GM21737 (cell line): ENCODE results near the gene ASTN2.

Experiments used
- ATAC-seq: cut with Tn5 transposase; IDR thresholded peaks from one replicate; pipeline ENCODE4 v1.9.1; 2021; ENCODE audit warnings: mild to moderate bottlenecking, moderate library complexity; ENCODE audit not compliant: unreplicated experiment

The ASTN2 gene

DNA sequence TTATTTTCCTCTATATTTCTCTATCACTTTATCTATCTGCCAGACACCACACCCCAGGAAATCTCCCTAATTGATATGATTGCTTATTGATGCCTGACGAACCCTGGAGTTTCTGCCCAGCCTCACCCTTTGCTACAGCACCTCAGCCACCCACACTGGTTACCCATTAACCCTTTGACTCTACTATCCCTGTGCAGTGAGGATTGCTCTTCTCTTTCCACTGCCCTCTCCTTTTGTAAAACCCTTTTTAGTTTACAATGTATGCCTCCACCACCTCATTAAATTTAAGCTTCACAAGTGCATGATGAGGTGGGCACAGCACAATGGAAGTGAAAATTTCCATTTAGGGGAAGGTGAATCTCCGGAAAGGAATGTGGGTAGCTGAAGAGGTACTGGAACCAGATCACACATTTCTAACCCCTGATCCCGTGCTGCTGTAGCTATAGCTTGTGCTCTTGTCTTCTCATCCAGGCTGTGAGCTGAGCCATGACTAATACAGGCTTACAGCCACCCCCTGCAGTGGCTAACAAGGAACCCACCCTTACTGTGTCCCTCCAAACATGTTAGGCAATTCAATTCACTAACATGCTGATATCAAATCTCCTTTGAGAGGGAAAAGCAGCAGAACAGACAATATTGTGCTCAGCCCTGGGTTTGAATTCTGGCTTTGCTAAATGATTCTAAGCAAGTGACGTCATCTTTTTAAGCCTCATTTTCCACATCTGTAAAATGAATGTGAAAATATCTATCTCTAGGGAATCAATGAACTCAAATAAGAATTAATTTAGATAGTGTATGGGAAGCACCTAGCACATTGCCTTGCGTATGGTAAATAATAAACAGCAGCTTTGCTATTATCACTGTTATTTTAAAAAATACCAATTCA is 914.6 kb downstream of the ASTN2 start:
- ATAC-seq: no peak

- ATAC-seq: no peak
Observed at GRCh38 chr9:116499434-116499833, 915.4 kb downstream of the ASTN2 start.

- no peak for ATAC-seq
Observed at GRCh38 chr9:116497095-116497890, 917.6 kb downstream of the ASTN2 start.

GRCh38 chr9:116496167-116496566 is 918.7 kb downstream of the ASTN2 start:
- ATAC-seq: no peak

DNA sequence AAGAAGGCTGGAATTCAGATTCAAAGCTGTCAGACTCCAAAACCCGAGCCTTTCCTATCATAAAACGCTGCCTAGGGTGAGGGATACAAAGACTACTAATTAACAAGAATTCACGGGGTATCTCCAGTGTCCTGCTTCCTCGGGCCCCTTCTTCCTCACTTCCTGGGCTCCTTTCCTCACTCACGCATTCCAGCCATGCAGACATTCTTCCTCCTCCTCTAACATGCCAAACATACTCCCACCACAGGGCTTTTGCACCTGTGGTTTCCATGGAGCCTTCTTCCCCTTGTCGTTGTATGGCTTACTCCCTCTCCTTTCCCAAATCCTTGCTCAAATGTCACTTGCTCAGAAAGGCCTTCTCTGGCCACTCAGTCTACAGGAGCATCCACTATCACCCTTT is 919.1 kb downstream of the ASTN2 start:
- ATAC-seq: no peak

- no peak for ATAC-seq
Observed at GRCh38 chr9:116494815-116495634, 919.8 kb downstream of the ASTN2 start.

- ATAC-seq: no peak
Observed at GRCh38 chr9:116493183-116493860, 921.5 kb downstream of the ASTN2 start.

DNA sequence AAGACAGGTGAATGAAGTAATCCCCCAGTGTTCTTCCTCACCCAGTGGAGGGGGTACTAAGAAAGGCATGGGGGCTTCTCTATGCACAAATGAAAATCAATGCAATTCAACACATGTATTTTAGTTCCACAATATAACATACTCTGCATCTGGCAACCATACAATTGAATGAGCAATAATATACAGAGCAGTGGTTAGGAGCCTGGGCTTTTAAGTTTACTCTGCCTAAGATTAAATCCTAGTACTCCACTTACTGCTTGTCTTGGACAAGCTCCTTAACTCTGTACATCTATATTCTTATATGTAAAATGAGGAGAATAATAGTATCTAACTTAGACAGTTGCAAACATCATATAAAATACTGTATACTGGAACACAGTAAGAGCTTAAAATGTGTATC is 923.2 kb downstream of the ASTN2 start:
- no peak for ATAC-seq

DNA sequence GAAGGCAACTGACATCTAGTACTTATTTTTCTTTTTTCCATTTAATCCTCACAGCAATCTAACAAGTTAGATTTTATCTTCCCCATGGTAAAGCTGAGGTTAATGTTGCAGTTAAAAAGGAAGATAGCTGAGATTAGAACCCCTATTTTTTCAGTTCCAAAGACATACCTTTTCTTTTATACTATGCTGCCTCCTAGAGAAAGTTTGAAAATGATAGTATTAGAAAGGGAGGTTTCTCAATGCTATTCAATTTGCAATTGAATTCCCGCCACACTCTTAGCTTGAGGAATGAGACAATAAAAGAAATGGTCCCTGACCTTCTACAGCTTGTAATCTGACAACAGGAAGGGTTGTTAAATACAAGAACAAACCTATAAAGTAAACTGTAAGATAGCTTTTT is 923.6 kb downstream of the ASTN2 start:
- ATAC-seq: no peak

DNA sequence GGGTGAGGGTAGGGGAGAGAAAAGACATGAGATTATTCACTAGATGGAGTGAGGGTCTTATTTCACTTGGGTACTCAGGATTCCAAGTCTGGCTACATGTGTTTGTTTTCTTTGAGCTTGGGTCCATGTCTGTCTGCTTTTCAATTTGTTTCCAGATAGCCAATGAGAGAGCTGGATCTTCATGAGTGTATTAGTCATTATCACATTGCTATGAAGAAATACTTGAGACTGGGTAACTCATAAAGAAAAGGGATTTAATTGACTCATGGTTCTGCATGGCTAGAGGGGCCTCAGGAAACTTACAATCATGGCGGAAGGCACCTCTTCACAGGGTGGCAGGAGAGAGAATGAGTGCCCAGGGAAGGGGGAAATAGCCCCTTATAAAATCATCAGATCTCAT is 924.5 kb downstream of the ASTN2 start:
- no peak for ATAC-seq

GRCh38 chr9:116488373-116488772 is 926.5 kb downstream of the ASTN2 start:
- no peak for ATAC-seq

GRCh38 chr9:116484492-116485061 is 930.3 kb downstream of the ASTN2 start:
- ATAC-seq: no peak

DNA sequence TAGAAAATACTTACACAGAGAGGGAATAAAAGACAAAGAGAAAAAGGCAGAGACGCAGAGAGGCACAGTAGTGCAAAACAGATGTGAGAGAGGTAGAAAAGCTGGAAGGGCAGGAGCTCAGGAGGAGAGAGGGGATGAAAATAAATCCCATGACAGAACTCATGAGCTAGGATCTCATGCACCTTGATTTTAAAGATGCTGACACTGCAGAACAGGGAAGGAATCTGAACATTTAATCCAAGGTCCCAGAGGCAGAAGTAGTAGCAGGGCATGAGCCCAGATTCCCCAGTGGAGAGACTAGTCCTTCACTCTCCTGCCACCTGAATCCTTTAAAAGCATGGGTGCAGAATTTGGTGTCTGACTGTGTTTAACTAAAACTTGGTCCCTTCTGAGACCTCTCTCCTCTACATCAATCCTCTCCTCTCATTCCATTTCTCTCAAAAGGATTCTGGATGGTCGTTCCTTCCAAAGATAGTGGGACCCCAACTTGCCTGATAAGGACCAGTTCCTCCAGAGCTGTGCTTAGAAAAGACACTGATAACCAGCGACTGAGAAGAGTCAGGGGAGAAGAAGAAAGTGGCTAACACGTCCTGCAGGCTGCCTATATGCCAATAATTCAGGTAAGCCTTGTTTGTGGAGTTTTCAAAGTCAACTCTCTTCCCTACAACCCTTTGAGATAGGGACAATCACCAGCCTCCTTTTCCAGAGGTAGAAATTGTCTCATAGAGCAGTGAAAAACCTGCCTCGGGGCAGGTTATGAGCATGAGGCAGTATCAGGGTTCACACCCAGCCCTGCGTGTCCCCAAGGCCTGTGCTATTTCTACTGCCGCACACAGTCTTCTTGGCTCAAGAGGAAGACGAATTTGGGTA is 931.0 kb downstream of the ASTN2 start:
- no peak for ATAC-seq

- no peak for ATAC-seq
Observed at GRCh38 chr9:116482740-116483139, 932.1 kb downstream of the ASTN2 start.

DNA sequence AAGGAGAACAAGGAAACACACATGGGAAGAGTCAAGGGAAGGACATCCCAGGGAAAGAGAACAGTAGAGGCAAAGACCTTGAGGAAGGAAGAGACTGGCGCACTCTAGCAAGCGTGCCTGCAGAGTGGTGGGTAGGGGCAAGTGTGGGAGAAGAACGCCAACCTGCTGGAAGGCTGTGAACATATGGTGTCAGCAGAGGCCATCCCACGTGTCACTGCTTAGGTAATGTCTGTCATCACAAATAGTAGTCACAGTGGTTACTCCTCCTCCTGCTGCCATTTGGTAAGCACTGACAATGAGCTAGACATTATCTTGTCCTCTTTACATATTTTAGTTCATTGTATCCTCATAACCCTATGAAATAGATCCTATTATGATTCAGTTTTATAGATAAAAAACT is 934.2 kb downstream of the ASTN2 start:
- no peak for ATAC-seq

GRCh38 chr9:116479967-116480366 is 934.9 kb downstream of the ASTN2 start:
- no peak for ATAC-seq

GRCh38 chr9:116479056-116479544 is 935.8 kb downstream of the ASTN2 start:
- ATAC-seq: no peak

DNA sequence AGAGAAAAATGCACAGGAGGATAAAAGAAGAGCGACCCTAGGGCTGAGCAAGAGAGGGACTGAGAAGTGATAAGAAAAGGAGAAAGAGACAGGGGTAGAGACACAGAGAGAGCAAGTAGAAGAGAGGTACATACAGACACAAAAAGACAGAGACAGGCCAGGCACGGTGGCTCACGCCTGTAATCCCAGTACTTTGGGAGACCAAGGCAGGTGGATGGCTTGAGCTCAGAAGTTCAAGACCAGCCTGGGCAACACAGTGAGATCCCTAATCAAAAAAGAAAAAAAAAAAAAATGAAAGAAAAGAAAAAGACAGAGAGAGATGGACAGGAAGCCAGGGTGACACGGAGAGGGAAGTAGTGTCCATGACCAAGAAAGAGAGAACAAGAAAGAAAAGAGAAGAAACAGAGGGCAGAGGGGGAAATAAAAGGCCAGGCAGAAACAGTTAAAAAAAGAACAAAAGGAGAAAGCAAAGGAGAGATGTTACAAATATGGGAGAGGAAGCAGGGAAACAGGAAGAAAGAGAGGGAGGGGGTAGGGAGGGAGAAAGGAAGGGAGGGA is 937.2 kb downstream of the ASTN2 start:
- no peak for ATAC-seq

DNA sequence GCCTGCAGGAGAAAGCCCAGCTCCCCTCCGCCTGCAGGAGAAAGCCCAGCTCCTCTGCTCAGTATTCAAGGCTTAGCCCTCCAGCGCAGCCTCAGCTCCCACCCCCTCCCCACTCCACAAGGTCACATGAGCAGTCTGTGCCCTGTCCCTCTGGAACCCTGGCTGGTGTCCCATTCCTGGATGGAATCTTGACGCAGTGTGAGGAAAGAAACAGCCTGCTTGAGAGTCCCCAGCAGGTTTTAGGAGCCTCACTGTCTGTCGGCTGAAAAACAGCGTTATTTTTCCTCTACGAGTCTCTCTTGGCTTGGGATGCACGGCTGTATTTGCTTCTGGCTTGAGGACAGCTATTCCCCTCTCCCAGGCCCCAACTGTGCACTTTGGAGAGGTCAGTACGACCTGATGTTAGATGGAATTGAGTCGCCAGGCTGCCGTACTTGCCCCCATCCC is 937.9 kb downstream of the ASTN2 start:
- no peak for ATAC-seq
